ENCODE data around the gene METTL9. TPM values are rescaled to one million over a fixed set of nuclear protein-coding genes. Genes with fewer than 3 reads are reported as not detected.

Gene METTL9
- total and polyA plus RNA-seq, 4 donors = 26.6 to 127 (median 78.1) TPM

DNA sequence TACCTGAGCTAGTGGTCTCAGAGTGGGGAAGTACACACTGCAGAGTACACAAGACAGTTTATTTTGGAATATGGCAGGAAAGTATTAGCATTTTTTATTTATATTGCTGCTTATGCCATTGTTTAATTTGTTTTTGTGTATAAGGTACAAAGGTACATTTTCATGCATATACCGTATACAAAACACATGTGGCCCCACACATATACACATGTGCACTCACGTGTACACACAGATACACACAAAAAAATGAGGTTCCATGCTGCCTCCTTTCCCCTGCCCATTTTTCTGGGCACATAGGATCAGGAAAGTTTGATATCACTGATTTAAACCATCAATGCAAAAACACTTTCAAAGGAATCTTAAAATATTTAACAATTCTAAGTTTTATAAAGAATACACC is 40.1 kb downstream of the METTL9 start:
- peaks cover 0 to 29% (median 2%) of the 10 kb centered on the region in 5 donors for H3K4me1 ChIP-seq (ENCODE audit: control insufficient read depth in 5 of 5, insufficient read depth in 5 of 5, low read length in 5 of 5)

DNA sequence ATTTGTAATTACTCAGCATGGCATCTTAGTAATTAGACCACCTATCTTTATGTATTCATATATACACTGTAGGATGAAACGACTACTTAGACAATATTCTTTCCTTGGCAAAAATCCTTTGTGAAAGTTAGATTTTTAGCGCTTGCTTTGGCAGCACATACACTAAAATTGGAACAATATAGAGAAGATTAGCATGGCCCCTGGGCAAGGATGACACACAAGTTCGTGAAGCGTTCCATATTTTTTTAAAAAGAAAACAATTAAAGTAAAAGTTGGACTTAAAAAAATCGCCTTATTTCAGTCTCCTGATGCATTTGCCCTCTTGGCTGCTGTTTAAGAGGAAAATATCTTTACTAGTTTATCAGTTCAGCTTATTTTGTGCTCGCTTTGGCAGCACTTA is 42.5 kb downstream of the METTL9 start:
- Histone ChIP-seq H3K4me3 (no peak overlapping the region), H3K27ac (ENCODE audit: low read depth in 1 of 2, low read length in 1 of 2) (no peak overlapping the region), H3K27me3 (ENCODE audit: control insufficient read depth in 3 of 3, insufficient read depth in 3 of 3, low read length in 2 of 3) (no peaks in the 10 kb centered on the region), H3K9me3 (ENCODE audit: control insufficient read depth in 4 of 4, insufficient read depth in 3 of 4, low read length in 3 of 4) (no peaks in the 10 kb centered on the region), H3K36me3 (ENCODE audit: control insufficient read depth in 4 of 4, insufficient read depth in 4 of 4, low read length in 4 of 4) (peaks cover 0 to 6% (median 1%) of the 10 kb centered on the region in 4 donors), H3K4me1 (ENCODE audit: control insufficient read depth in 5 of 5, insufficient read depth in 5 of 5, low read length in 5 of 5) (peaks cover 3 to 29% (median 8%) of the 10 kb centered on the region in 5 donors), H3K9ac (ENCODE audit: insufficient read depth in 1 of 2, low read length in 2 of 2) (no peak overlapping the region)
- DNase-seq = peak in 2 of 3 donors; percentile 29 to 31
- ATAC-seq (ENCODE audit: insufficient read depth, low FRiP score) = no peak
- TF ChIP-seq, protein P1, sequence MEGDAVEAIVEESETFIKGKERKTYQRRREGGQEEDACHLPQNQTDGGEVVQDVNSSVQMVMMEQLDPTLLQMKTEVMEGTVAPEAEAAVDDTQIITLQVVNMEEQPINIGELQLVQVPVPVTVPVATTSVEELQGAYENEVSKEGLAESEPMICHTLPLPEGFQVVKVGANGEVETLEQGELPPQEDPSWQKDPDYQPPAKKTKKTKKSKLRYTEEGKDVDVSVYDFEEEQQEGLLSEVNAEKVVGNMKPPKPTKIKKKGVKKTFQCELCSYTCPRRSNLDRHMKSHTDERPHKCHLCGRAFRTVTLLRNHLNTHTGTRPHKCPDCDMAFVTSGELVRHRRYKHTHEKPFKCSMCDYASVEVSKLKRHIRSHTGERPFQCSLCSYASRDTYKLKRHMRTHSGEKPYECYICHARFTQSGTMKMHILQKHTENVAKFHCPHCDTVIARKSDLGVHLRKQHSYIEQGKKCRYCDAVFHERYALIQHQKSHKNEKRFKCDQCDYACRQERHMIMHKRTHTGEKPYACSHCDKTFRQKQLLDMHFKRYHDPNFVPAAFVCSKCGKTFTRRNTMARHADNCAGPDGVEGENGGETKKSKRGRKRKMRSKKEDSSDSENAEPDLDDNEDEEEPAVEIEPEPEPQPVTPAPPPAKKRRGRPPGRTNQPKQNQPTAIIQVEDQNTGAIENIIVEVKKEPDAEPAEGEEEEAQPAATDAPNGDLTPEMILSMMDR (IDR thresholded peaks at IDR 0.05; ENCODE audit: control extremely low read depth, extremely low read depth) = no peak
- 80 to 86% methylated on average over 6 of the region's 6 CpGs for WGBS, 2 donors

More for the DNA sequence above, 40.1 kb downstream of the METTL9 start:
- TF ChIP-seq, protein P1 (IDR thresholded peaks at IDR 0.05; ENCODE audit: control extremely low read depth, extremely low read depth) = no peak
- H3K36me3 ChIP-seq (ENCODE audit: control insufficient read depth in 4 of 4, insufficient read depth in 4 of 4, low read length in 4 of 4) = peaks cover 0 to 5% (median 1%) of the 10 kb centered on the region in 4 donors
- H3K27me3 ChIP-seq (ENCODE audit: control insufficient read depth in 3 of 3, insufficient read depth in 3 of 3, low read length in 2 of 3) = no peaks in the 10 kb centered on the region
- ATAC-seq (ENCODE audit: insufficient read depth, low FRiP score) = no peak
- H3K4me3 ChIP-seq = no peak overlapping the region
- no peak overlapping the region for H3K27ac ChIP-seq (ENCODE audit: low read depth in 1 of 2, low read length in 1 of 2)
- H3K9ac ChIP-seq (ENCODE audit: insufficient read depth in 1 of 2, low read length in 2 of 2) = no peak overlapping the region
- WGBS, 2 donors = 93 to 97% methylated on average over 2 of the region's 2 CpGs
- DNase-seq = no peak
- H3K9me3 ChIP-seq (ENCODE audit: control insufficient read depth in 4 of 4, insufficient read depth in 3 of 4, low read length in 3 of 4) = no peaks in the 10 kb centered on the region

DNA sequence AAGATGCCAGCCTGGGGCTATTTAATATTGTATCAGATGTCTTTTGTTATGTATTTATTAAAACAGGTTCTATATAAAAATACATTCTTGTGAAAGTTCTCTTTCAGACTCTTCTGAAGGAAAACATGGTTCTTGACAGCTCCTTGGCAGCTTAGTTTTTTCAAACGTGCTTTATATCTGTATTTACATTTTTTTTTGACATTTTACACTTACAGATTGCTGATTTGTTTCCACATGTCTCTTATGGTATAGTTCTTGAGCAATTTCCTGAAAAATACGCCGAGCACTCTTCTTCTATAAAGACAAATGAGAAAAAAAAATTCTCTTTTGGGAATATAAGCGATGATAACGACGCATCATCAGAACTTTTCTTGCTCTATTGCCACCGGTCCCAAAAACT is 43.5 kb downstream of the METTL9 start:
- Histone ChIP-seq H3K36me3 (ENCODE audit: control insufficient read depth in 4 of 4, insufficient read depth in 4 of 4, low read length in 4 of 4) (peaks cover 0 to 7% (median 2%) of the 10 kb centered on the region in 4 donors), H3K9ac (ENCODE audit: insufficient read depth in 1 of 2, low read length in 2 of 2) (no peak overlapping the region), H3K9me3 (ENCODE audit: control insufficient read depth in 4 of 4, insufficient read depth in 3 of 4, low read length in 3 of 4) (no peaks in the 10 kb centered on the region), H3K27me3 (ENCODE audit: control insufficient read depth in 3 of 3, insufficient read depth in 3 of 3, low read length in 2 of 3) (no peaks in the 10 kb centered on the region), H3K4me3 (no peak overlapping the region), H3K27ac (ENCODE audit: low read depth in 1 of 2, low read length in 1 of 2) (no peak overlapping the region), H3K4me1 (ENCODE audit: control insufficient read depth in 5 of 5, insufficient read depth in 5 of 5, low read length in 5 of 5) (peaks cover 3 to 29% (median 8%) of the 10 kb centered on the region in 5 donors)
- TF ChIP-seq, protein P1 (IDR thresholded peaks at IDR 0.05; ENCODE audit: control extremely low read depth, extremely low read depth) = no peak
- peak in 2 of 3 donors; percentile 62 to 71 for DNase-seq
- WGBS, 2 donors = 26 to 62% methylated on average over 7 of the region's 7 CpGs
- ATAC-seq (ENCODE audit: insufficient read depth, low FRiP score) = no peak

DNA sequence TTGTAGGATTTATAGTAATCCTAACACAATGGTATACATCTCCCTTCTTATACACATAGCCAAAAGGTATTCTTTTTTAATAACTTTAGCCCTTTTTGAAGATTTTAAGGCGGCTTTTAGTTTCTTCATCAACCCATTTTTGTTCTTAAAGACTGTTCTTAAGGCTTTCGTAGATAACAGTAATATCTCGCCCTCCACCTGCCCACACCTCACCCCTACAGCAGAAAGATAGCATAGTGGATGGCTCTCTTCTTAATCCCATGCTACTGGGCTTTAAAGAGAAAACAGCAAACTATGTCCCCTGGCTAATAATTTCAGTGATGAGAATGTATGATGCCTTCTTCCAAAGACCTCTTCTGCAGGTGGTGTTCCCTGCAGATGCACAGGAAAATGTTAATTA is 44.4 kb downstream of the METTL9 start:
- H3K36me3 ChIP-seq (ENCODE audit: control insufficient read depth in 4 of 4, insufficient read depth in 4 of 4, low read length in 4 of 4) = peaks cover 0 to 4% (median 3%) of the 10 kb centered on the region in 4 donors
- DNase-seq (no peak), ATAC-seq (ENCODE audit: insufficient read depth, low FRiP score) (no peak)
- H3K4me3 ChIP-seq = no peak overlapping the region
- no peaks in the 10 kb centered on the region for H3K9me3 ChIP-seq (ENCODE audit: control insufficient read depth in 4 of 4, insufficient read depth in 3 of 4, low read length in 3 of 4)
- TF ChIP-seq, protein P1 (IDR thresholded peaks at IDR 0.05; ENCODE audit: control extremely low read depth, extremely low read depth) = no peak
- H3K27ac ChIP-seq (ENCODE audit: low read depth in 1 of 2, low read length in 1 of 2) = no peak overlapping the region
- 96 to 99% methylated on average over 3 of the region's 3 CpGs for WGBS, 2 donors
- H3K9ac ChIP-seq (ENCODE audit: insufficient read depth in 1 of 2, low read length in 2 of 2) = no peak overlapping the region
- peaks cover 3 to 29% (median 8%) of the 10 kb centered on the region in 5 donors for H3K4me1 ChIP-seq (ENCODE audit: control insufficient read depth in 5 of 5, insufficient read depth in 5 of 5, low read length in 5 of 5)
- H3K27me3 ChIP-seq (ENCODE audit: control insufficient read depth in 3 of 3, insufficient read depth in 3 of 3, low read length in 2 of 3) = no peaks in the 10 kb centered on the region

Measured in lung (tissue), 12 donors.